H9 (cell line): ENCODE results near the gene AQP7. TPM values are rescaled to one million over a fixed set of nuclear protein-coding genes. Genes with fewer than 3 reads are reported as not detected.

Experiments used
- DNase-seq: peaks from one replicate; pipeline ENCODE4 v3.0.0-alpha.2; 2017
- H2AFZ ChIP-seq: one replicate; pipeline ENCODE4 v1.6.1; 2013; ENCODE audit warnings: mild to moderate bottlenecking, low read length, control low read depth, moderate library complexity
- H2AK5ac ChIP-seq: 2 replicates; pipeline ENCODE4 v1.6.1; 2013; ENCODE audit warnings: low read length, control low read depth, mixed read lengths; ENCODE audit not compliant: insufficient read length
- H2BK120ac ChIP-seq: one replicate; pipeline ENCODE4 v1.6.1; 2013; ENCODE audit warnings: low read depth, mild to moderate bottlenecking, low read length, control low read depth, inconsistent platforms; ENCODE audit not compliant: poor library complexity, severe bottlenecking
- H2BK12ac ChIP-seq: 2 replicates; pipeline ENCODE4 v1.6.1; 2013; ENCODE audit warnings: low read length, control low read depth, mixed read lengths, low read depth; ENCODE audit not compliant: insufficient read length
- H2BK15ac ChIP-seq: 2 replicates; pipeline ENCODE4 v1.6.1; 2013; ENCODE audit warnings: low read depth, low read length, control low read depth
- H2BK20ac ChIP-seq: one replicate; pipeline ENCODE4 v1.6.1; 2013; ENCODE audit warnings: low read depth, mild to moderate bottlenecking, low read length, control low read depth, inconsistent platforms; ENCODE audit not compliant: poor library complexity, severe bottlenecking
- H2BK5ac ChIP-seq: 2 replicates; pipeline ENCODE4 v1.6.1; 2013; ENCODE audit warnings: low read length, control low read depth, mixed read lengths; ENCODE audit not compliant: insufficient read length
- H3K14ac ChIP-seq: 2 replicates; pipeline ENCODE4 v1.6.1; 2013; ENCODE audit warnings: low read length, control low read depth; ENCODE audit not compliant: insufficient read depth
- H3K18ac ChIP-seq: 2 replicates; pipeline ENCODE4 v1.6.1; 2013; ENCODE audit warnings: low read depth, mild to moderate bottlenecking, mixed read lengths, low read length, control low read depth; ENCODE audit not compliant: insufficient read length
- H3K23ac ChIP-seq: 2 replicates; pipeline ENCODE4 v1.6.1; 2013; ENCODE audit warnings: low read length, control low read depth, mixed read lengths, low read depth; ENCODE audit not compliant: insufficient read length
- H3K23me2 ChIP-seq: 2 replicates; pipeline ENCODE4 v1.6.1; 2013; ENCODE audit warnings: low read depth, mild to moderate bottlenecking, mixed read lengths, low read length, control low read depth; ENCODE audit not compliant: insufficient read length, poor library complexity, severe bottlenecking
- H3K27ac ChIP-seq: 2 replicates; pipeline ENCODE4 v1.5.1; 2013; ENCODE audit warnings: low read length, control low read depth, mixed read lengths, low read depth; ENCODE audit not compliant: insufficient read length
- H3K27me3 ChIP-seq: 2 replicates; pipeline ENCODE4 v1.6.1; 2013; ENCODE audit warnings: low read length, control low read depth, inconsistent platforms; ENCODE audit not compliant: insufficient read depth
- H3K4ac ChIP-seq: 2 replicates; pipeline ENCODE4 v1.6.1; 2013; ENCODE audit warnings: low read depth, mild to moderate bottlenecking, control low read depth, inconsistent platforms, low read length, moderate library complexity
- H3K4me1 ChIP-seq: 2 replicates; pipeline ENCODE4 v1.6.1; 2013; ENCODE audit warnings: low read length, control low read depth, inconsistent platforms; ENCODE audit not compliant: insufficient read depth
- H3K4me2 ChIP-seq: 2 replicates; pipeline ENCODE4 v1.6.1; 2013; ENCODE audit warnings: low read length, control low read depth, mixed read lengths; ENCODE audit not compliant: insufficient read length, insufficient read depth
- H3K56ac ChIP-seq: 2 replicates; pipeline ENCODE4 v1.6.1; 2013; ENCODE audit warnings: low read depth, mild to moderate bottlenecking, mixed read lengths, low read length, control low read depth; ENCODE audit not compliant: insufficient read length
- H3K79me1 ChIP-seq: 2 replicates; pipeline ENCODE4 v1.6.1; 2013; ENCODE audit warnings: low read depth, mild to moderate bottlenecking, moderate library complexity, low read length, control low read depth, inconsistent platforms; ENCODE audit not compliant: insufficient read depth, poor library complexity, severe bottlenecking
- H3K79me2 ChIP-seq: 2 replicates; pipeline ENCODE4 v1.6.1; 2013; ENCODE audit warnings: low read length, control low read depth, inconsistent platforms; ENCODE audit not compliant: insufficient read depth
- H3K9ac ChIP-seq: 2 replicates; pipeline ENCODE4 v1.6.1; 2013; ENCODE audit warnings: low read length, control low read depth, mixed read lengths; ENCODE audit not compliant: insufficient read length; ENCODE audit errors: extremely low read depth
- H3K9me3 ChIP-seq: one replicate; pipeline ENCODE4 v1.6.1; 2013; ENCODE audit warnings: low read depth, low read length, inconsistent platforms; ENCODE audit not compliant: control insufficient read depth
- H3T11ph ChIP-seq: one replicate; pipeline ENCODE4 v1.6.1; 2013; ENCODE audit warnings: mild to moderate bottlenecking, low read length, control low read depth, inconsistent platforms
- H4K20me1 ChIP-seq: one replicate; pipeline ENCODE4 v1.6.1; 2013; ENCODE audit not compliant: control insufficient read depth, insufficient read length, insufficient read depth
- H4K5ac ChIP-seq: 2 replicates; pipeline ENCODE4 v1.6.1; 2013; ENCODE audit warnings: low read depth, mild to moderate bottlenecking, mixed read lengths, low read length, control low read depth; ENCODE audit not compliant: insufficient read length
- H4K8ac ChIP-seq: replicated peaks from 2 replicates; pipeline ENCODE4 v1.6.1; 2013; ENCODE audit warnings: low read length, control low read depth, mixed read lengths, low read depth; ENCODE audit not compliant: insufficient read length
- H4K91ac ChIP-seq: 2 replicates; pipeline ENCODE4 v1.6.1; 2013; ENCODE audit warnings: low read depth, mild to moderate bottlenecking, moderate library complexity, mixed read lengths, low read length, control low read depth; ENCODE audit not compliant: insufficient read length
- H3K27ac Mint-ChIP-seq, 3 experiments: 2 replicates in 2 of 3; 3 replicates in 1 of 3; pipeline ENCODE4 v1.8.0; 2020 to 2021; ENCODE audit warnings: mixed read lengths in 3 of 3, mild to moderate bottlenecking in 1 of 3, moderate library complexity in 1 of 3
- H3K27me3 Mint-ChIP-seq: 2 replicates; pipeline ENCODE4 v1.8.0; 2021; ENCODE audit warnings: low read depth, mild to moderate bottlenecking, moderate library complexity, mixed read lengths
- H3K36me3 Mint-ChIP-seq, 3 experiments: 2 replicates in 2 of 3; 3 replicates in 1 of 3; pipeline ENCODE4 v1.8.0; 2020 to 2021; ENCODE audit warnings: low read depth in 3 of 3, mixed read lengths in 3 of 3; ENCODE audit not compliant: insufficient read depth in 1 of 3
- H3K4me1 Mint-ChIP-seq, 2 experiments: 2 replicates each; pipeline ENCODE4 v1.8.0; 2020; ENCODE audit warnings: mixed read lengths in 2 of 2
- H3K4me3 Mint-ChIP-seq, 2 experiments: 2 replicates in 1 of 2; 3 replicates in 1 of 2; pipeline ENCODE4 v1.8.0; 2020 to 2021; ENCODE audit warnings: mild to moderate bottlenecking in 2 of 2, mixed read lengths in 2 of 2, moderate library complexity in 1 of 2
- H3K9me3 Mint-ChIP-seq, 2 experiments: 2 replicates in 1 of 2; 3 replicates in 1 of 2; pipeline ENCODE4 v1.8.0; 2020; ENCODE audit warnings: mild to moderate bottlenecking in 2 of 2, mixed read lengths in 2 of 2, moderate library complexity in 1 of 2
- WGBS: extraction: QIAGEN DNeasy Blood & Tissue Kit; methylation state at CpG from one replicate; pipeline ENCODE4 v1.1.7; 2013; ENCODE audit warnings: missing lambda C conversion rate, low lambda C conversion rate, mixed read lengths; ENCODE audit not compliant: insufficient read length; ENCODE audit errors: extremely low coverage; 5-methylcytosine and 5-hydroxymethylcytosine counted together
- total RNA-seq: library from RNA; stranded (reverse); gene quantifications from 2 replicates; pipeline ENCODE4 v1.2.1, GENCODE V29; 2021
- TF ChIP-seq, protein P1 (sequence below): fragments of 200-600 bp; sonication (generic); conservative IDR thresholded peaks from 3 replicates; pipeline ENCODE4 v1.8.0; 2021; ENCODE audit warnings: antibody characterized with exemption, mild to moderate bottlenecking

The AQP7 gene
- total RNA-seq, 1 experiment from 2014 or later = not detected

DNA sequence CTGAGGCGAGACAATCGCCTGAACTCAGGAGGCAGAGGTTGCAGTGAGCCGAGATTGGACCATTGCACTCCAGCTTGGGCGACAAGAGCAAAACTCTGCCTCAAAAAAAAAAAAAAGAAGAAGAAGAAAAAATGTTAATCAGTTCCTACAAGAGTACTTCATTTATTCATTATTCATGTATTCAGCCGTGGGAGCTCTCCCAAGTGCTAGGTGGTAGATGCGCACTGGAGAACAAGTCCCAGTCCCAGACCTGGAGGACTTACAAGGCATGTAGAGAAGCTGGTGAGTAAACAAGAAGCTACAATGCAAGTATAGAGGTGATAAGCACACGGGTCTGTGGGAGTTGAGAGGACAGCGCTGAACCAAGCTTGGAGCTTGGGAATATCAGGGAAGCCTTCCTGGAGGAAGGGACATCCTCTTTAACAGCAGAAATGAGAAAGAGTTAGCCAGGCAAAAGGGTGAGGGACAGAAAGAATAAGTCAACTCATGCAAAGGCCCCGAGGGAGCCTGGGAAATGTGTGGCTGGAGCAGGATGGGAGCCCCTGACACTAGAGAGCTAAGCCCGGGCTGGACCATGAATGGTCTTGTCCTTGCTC is 17.4 kb upstream of the AQP7 start:
- Mint-ChIP-seq H3K9me3 (peaks cover 0 to 3% of the 10 kb centered on the region in 2 experiments; a peak in 1 of 5 replicates), H3K4me3 (no peak overlapping the region), H3K27ac (no peak overlapping the region), H3K4me1 (peaks cover 7 to 13% of the 10 kb centered on the region in 2 experiments), H3K36me3 (no peaks in the 10 kb centered on the region), H3K27me3 (peaks cover 3% of the 10 kb centered on the region)
- H2AK5ac ChIP-seq = no peak overlapping the region
- H3K27me3 ChIP-seq = no peaks in the 10 kb centered on the region
- H3K14ac ChIP-seq = no peak overlapping the region
- H2BK120ac ChIP-seq = no peak overlapping the region
- no peaks in the 10 kb centered on the region for H4K20me1 ChIP-seq
- H3K18ac ChIP-seq = no peak overlapping the region
- no peak overlapping the region for H4K8ac ChIP-seq
- H2AFZ ChIP-seq = no peak overlapping the region
- no peak overlapping the region for H4K5ac ChIP-seq
- no peaks in the 10 kb centered on the region for H3K23me2 ChIP-seq
- TF ChIP-seq, protein P1, sequence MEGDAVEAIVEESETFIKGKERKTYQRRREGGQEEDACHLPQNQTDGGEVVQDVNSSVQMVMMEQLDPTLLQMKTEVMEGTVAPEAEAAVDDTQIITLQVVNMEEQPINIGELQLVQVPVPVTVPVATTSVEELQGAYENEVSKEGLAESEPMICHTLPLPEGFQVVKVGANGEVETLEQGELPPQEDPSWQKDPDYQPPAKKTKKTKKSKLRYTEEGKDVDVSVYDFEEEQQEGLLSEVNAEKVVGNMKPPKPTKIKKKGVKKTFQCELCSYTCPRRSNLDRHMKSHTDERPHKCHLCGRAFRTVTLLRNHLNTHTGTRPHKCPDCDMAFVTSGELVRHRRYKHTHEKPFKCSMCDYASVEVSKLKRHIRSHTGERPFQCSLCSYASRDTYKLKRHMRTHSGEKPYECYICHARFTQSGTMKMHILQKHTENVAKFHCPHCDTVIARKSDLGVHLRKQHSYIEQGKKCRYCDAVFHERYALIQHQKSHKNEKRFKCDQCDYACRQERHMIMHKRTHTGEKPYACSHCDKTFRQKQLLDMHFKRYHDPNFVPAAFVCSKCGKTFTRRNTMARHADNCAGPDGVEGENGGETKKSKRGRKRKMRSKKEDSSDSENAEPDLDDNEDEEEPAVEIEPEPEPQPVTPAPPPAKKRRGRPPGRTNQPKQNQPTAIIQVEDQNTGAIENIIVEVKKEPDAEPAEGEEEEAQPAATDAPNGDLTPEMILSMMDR = no peak
- H3K56ac ChIP-seq = no peak overlapping the region
- no peak overlapping the region for H3K27ac ChIP-seq
- H3K4me1 ChIP-seq = no peaks in the 10 kb centered on the region
- no peak overlapping the region for H3K4ac ChIP-seq
- no peak overlapping the region for H2BK20ac ChIP-seq
- no peaks in the 10 kb centered on the region for H3K9me3 ChIP-seq
- H3K9ac ChIP-seq = no peak overlapping the region
- no peak for DNase-seq
- no peak overlapping the region for H2BK5ac ChIP-seq
- no peak overlapping the region for H3K4me2 ChIP-seq
- no peaks in the 10 kb centered on the region for H3K79me1 ChIP-seq
- H2BK12ac ChIP-seq = no peak overlapping the region
- H2BK15ac ChIP-seq = no peak overlapping the region
- no peak overlapping the region for H3T11ph ChIP-seq
- no peak overlapping the region for H3K23ac ChIP-seq
- WGBS = no CpG with 5 or more reads among the region's 10 CpGs
- H3K79me2 ChIP-seq = no peaks in the 10 kb centered on the region
- H4K91ac ChIP-seq = no peak overlapping the region
